Activated gamma-delta T cell treated with Interleukin-2 at 50 U/mL for 16 hours (primary cell): ENCODE measurements around the gene DCDC2B.
"Not testable (repeated sequence)": the region's sequence is repeated elsewhere in the genome, so short reads cannot be mapped to it uniquely, and the experiment has no call there.

Experiments used
- DNase-seq: peaks from one replicate; pipeline ENCODE4 v3.0.0-alpha.2; 2020

The DCDC2B gene

DNA sequence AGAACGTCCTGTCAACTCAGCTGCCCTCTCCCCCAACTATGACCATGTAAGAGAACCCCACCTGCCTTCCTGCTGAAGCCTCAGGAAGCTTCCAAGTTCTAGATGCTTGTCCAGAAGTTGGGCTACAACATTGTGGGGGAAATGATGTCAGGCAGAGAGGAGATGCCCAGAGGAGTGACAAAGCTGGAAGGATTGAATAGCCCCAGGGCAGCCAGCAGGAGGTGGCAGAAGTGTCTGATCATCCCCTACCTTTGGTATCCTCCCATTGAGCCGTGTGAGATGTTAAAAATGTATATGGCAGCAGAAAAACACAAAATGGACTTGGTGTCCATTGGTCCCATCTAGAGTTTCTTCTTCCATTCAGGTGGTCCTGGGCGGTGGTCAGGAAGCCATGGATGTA is 19.9 kb downstream of the DCDC2B start:
- no peak for DNase-seq

DNA sequence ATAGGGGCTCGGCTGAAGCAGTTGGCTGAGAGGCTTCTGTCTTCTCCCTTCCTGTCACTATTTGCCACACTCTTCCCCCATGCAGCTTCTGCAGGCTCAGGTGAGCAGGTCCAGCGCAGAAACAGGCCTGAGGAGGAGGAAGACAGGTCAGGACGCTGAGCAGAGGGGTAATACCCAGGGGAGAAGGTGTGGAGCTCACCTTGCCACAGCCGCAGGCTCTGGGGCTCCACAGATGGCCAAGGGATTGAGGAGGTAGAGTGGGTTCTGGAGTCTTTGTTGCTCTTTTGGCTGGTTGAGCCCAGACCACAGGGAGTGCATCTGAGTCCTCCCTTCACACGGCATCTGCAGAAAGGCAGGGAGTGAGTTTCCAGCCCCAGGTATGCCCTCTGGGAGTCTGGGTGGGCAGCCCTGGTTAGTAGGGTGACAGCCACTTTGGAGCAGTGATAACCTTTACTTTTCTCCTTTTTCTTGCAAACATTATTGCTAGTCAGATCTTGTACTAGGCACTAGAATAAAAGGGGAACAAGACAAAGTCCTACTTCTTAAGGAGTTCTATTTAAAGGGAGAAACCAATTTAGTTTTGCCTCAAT is 23.0 kb downstream of the DCDC2B start:
- DNase-seq, result no peak

DNA sequence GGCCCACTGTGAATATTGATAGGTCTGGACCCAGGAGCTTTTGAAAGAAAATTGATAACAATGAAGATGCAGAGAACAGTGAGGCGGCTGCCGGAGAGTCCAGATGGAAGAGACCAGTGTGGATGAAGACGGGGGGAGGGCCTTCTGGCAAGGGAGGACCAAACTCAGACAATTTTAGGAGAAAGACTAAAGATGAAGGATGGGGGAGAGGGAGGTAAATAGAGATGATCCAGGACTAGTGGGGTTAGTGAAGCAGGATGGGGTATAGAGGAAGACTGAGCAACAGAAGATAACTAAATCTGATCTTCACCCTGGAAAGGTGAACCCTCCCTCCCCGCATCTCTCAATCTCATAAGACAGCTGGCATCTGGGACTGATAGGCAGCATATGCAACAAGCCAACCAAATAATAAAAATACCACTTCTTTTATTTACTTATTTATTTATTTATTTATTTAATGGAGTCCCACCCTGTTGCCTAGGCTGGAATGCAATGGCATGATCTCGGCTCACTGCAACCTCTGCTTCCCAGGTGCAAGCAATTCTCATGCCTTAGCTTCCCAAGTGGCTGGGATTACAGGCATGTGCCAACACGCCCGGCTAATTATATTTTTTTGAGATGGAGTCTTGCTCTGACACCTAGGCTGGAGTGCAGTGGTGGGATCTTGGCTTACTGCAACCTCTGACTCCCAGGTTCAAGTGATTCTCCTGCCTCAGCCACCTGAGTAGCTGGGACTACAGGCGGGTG is 23.8 kb downstream of the DCDC2B start:
- no peak for DNase-seq

GRCh38 chr1:32234792-32235191 is 25.9 kb downstream of the DCDC2B start:
- no peak for DNase-seq

DNA sequence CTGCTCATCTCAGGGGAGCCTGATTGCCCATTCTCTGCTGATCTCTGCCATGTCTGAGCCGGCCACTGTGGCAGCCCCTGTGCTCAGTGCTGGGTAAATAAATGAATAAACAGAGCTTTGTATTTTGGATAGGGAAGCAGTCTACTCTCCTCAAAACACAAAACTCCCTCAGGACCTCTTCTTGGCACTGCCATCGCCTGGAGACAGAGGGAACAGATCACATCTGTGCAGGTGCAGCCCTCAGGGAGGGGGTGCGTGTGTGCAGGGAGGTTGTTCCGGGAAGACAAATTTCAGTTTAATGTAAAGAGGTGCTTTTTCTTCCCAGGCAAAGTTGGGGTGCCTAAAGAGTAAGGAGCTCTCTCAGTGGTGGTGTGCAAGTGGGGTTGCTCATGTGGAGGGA is 30.4 kb downstream of the DCDC2B start:
- no peak for DNase-seq

- no peak for DNase-seq
Measured at GRCh38 chr1:32239790-32240139, 30.9 kb downstream of the DCDC2B start.

GRCh38 chr1:32240140-32240951 is 31.5 kb downstream of the DCDC2B start:
- peak; percentile 63 for DNase-seq

DNA sequence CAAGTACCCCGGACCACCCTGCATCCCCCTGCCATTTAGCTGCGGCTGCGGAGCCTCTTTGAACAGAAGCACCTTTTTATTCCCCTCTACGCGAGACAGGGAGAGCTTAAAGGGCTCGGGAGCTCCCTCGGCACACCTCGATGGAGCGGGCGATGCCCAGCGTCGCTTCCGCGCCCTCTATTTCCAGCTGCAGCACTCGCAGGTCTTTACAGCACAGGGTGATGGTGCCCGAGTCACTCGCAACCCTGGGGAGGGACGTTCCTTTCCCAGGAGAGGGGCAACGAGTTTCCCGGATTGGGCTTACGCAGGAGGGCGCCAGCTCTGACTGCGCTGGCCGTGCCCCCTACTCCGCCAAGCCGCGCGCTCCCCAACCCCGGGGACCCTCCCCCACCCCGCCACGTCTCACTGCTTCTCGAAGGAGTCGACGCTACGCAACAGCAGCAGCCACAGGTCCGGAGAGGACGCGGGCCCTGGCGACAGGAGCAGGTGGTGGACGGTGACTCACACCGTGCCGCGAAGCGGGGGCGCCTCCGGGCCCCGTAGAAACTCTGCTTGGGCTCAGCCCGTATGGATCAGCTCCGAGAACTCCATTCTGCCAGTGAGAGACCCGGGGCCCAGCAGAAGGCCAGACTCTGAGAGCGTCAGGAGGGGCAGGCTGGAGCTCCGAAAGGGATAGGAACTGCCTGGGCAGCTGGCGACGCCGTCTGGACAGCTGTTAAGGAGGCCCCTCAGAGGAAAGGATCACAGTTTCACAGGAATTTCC is 32.3 kb downstream of the DCDC2B start:
- DNase-seq, result peak; percentile 35

GRCh38 chr1:32242341-32242851 is 33.5 kb downstream of the DCDC2B start:
- DNase-seq, result no peak

DNA sequence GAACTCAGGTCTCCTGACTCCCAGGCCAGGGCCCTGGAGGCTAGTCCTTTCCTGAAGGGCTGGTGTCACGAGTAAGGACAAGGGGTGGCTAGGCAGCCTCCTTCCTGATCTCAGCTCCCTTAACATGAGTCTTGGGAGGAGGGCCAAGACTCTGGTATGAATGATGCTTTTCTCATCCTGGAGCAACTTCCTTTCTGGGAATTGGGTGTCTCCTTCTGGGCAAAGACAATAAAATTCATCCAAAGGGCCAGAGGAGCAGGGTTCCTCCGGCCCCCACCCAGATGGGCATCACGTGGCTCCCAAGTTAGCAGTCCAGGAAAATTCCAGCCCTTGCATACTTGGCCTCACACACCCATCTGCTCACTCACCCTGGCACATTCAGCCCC is 38.0 kb downstream of the DCDC2B start, which contains the start of gene FAM167B:
Gene FAM167B (plus strand): TSS at position 335 of the 386 bp plus-strand sequence. CDS start 200 bp downstream, outside the sequence.
- no peak for DNase-seq

- no peak for DNase-seq
Measured at GRCh38 chr1:32247452-32247851, 38.6 kb downstream of the DCDC2B start.

DNA sequence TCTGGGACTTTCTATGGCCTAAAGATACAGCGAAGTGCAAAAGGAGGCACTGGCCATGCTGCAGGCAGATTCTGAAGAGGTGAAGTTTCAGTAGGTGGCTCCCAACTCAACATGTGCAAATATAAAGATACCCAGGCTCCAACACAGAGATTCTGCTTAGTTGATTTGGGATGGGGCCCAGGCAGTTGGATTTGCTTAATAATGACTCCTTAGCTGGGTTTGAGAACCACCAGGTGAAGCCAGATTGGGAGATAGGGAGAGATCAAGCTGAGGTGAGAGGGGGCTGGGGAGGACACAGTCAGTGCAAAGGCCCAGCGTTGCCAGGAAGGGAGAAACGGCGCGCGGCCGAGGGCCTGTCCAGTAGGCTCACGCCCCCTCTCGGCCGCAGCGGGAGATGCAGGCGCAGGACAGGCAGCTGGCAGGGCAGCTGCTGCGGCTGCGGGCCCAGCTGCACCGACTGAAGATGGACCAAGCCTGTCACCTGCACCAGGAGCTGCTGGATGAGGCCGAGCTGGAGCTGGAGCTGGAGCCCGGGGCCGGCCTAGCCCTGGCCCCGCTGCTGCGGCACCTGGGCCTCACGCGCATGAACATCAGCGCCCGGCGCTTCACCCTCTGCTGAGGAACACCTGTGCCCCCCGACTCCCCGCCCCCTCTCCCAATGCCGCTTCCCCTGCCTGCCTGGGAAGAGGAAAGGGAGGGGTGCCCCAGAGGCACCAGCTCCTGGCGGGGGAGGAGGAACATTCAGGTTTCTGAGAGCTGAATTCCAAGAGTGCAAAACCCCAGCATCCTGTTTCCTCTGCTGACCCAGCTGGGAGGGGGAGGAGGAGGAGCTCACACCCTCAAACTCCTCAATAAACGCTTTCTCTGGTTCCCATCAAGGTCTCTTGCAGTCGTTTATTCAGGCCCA is 39.3 kb downstream of the DCDC2B start:
- DNase-seq, result peak; percentile 73

DNA sequence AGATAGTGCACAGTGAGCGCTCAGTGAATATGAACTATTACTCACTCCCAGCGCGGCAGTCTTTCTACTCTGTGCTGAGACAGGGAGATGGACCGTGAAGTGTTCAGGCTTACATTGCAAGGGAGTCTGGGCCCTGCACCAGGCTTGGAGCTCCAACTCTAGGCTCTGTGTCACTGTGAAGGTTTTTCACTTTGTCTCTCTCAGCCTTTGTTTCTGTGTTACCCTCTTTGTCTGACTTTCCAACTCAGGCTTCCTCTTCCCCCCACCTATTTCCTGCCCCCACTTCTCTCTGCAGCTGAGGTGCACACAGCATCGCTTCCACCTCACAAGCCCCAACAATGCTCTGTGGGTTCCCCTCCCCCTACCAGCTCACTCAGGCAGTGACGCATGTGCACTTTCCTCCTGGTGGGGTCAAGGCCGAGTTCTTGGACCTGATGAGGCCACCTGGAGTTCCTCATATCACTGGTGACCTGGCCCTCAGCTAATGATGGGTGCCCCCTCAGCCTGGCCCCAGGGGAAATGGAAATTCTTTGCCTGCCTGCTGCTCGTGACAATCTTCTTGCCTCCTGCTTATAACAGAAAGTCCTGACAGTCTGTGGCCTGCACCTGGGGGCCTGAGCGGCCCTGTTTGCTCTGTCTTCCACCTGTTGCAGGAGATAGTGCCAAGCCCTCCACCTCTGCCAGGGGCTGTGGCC is 41.1 kb downstream of the DCDC2B start:
- peak; percentile 87 for DNase-seq

- DNase-seq, result peak; percentile 69
Measured at GRCh38 chr1:32250893-32251716, 42.2 kb downstream of the DCDC2B start, which contains the start of gene LCK. Gene LCK, plus strand, starts transcription at chr1:32251265. Its CDS starts 23,065 bp downstream, at chr1:32274330.

GRCh38 chr1:32255072-32256071 is 46.5 kb downstream of the DCDC2B start:
- DNase-seq, result no peak

DNA sequence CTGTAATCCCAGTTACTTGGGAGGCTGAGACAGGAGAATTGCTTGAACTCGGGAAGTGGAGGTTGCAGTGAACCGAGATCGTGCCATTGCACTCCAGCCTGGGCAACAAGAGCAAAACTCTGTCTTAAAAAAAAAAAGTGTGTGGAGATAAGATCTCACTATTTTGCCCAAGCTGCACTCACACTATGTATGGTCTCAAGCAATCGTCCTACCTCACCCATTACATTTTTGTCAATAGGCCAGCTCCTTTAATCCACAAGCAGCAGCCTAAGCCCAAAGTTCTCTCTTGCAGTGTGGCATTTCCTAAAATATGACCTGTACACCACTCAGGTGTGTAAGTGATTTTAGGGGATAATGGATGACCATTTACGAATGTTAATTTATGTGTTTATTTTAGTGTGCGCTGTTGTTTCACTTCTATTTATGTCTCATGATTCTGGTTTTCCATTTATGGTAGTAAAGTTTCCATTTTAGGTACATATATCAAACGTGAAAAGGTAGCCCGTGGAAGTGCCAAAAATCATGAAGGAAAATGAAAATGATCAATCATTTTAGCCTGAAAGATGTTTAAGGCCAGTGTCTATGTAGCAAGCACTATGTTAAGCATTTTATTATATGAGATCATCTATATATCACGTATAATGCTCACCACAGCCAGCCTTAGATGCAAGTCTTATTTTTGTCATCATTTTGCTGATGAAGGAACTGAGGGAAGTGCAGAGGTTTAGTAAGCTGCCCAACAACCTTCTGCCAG is 47.8 kb downstream of the DCDC2B start:
- DNase-seq, result no peak

DNA sequence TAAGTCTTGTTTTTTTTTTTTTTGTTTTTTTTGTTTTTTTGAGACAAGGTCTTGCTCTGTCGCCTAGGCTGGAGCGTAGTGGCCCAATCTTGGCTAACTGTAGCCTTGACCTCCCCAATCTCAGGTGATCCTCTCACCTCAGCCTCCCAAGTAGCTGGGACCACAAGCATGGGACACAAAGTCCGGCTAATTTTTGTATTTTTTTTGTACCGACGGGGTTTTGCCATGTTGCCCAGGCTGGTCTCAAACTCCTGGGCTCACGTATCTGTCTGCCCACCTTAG is 48.3 kb downstream of the DCDC2B start:
- no peak for DNase-seq

DNA sequence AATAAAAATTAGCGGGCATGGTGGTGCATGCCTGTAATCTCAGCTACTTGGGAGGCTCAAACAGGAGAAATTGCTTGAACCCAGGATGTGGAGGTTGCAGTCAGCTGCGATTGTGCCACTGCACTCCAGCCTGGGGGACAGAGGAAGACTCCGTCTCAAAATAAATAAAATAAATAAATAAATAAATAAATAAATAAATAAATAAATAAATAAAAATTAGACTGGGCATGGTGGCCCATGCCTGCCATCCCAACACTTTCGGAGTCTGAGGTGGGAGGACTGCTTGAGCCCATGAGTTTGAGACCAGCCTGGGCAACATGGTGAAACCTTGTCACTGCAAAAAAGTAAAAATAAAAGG is 54.3 kb downstream of the DCDC2B start:
- not testable (repeated sequence) for DNase-seq
